Stimulated activated CD4-positive, alpha-beta T cell treated with anti-CD3 and anti-CD28 coated beads, Interleukin-15, amount 100 ng/mL, for 48 hours (primary cell): ENCODE data around the gene BPIFB1.

Experiments
- DNase-seq, 2 donors: peaks; one replicate each; pipeline ENCODE4 v3.0.0-alpha.2; 2020; ENCODE audit warnings: low read depth in 2 of 2

Gene BPIFB1, protein sequence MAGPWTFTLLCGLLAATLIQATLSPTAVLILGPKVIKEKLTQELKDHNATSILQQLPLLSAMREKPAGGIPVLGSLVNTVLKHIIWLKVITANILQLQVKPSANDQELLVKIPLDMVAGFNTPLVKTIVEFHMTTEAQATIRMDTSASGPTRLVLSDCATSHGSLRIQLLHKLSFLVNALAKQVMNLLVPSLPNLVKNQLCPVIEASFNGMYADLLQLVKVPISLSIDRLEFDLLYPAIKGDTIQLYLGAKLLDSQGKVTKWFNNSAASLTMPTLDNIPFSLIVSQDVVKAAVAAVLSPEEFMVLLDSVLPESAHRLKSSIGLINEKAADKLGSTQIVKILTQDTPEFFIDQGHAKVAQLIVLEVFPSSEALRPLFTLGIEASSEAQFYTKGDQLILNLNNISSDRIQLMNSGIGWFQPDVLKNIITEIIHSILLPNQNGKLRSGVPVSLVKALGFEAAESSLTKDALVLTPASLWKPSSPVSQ

DNA sequence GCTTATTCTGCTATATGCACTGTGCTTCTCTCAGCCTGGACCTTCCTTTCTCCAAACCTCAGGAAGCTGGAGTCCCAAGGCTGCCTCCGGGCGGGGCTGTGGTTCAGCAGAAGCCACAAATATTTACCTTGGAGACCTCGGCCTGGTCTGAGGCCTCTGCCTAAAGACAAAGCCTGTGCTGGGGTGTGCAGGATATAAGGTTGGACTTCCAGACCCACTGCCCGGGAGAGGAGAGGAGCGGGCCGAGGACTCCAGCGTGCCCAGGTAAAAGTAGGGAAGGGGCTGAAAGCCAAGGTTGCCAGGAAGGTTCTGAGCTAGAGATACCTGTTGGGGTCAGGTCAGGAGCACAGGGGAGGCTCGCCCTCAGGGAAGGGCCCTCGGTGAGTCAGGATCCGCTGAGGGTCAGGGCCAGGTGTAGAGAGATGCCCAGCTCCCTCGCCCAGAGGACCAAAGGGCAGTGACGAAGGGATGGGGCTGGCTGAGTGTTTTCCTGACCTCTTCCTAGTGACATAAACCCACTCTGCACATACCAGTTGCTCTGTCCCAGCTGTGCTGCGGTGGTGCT lies at the start of gene BPIFB1:
Gene BPIFB1 (plus strand): TSS at position 224 of the 565 bp plus-strand sequence. CDS start 2,860 bp downstream, outside the sequence.
- DNase-seq: no peak

DNA sequence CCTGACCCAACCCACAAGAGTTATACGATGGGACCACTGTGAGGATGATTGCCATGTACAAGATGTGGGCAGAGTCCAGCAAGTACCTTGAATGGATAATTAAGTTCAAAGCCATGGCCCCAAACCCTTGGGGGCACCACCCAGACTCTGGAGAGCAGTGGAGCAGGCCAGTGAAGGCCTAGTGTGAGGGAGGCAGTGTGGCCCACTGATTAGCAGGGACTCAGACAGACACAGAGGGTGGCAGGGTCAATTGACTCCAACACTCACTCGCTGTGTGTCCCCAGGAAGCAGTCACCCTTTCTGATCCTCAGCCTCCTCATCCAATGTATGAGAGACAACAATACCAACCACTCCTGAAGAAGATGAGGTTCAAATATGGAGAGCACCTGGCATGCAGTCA lies 49.0 kb upstream of the BPIFB1 start:
- no peak for DNase-seq

DNA sequence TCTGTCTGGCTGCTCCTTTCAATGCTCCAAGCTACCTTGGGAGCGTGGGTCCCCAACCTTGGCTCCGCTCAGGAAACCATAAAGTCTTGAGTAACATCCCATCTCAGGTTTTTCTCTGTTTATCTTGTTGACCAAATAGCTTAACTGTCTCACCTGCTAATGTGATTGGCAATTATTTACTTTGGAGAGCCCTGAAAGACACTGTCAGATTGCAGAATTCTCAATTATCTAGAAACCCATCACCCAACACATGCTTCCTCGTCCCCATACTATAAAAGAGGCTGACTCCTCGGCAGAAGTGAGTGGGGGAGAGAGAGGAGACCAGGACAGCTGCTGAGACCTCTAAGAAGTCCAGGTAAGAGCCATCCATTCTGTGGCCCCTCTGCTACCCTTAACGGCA lies 47.3 kb upstream of the BPIFB1 start, which contains the start of gene BPIFA1:
Gene BPIFA1 (plus strand): TSS at position 301 of the 400 bp plus-strand sequence. CDS start 1,716 bp downstream, outside the sequence.
- DNase-seq: no peak

DNA sequence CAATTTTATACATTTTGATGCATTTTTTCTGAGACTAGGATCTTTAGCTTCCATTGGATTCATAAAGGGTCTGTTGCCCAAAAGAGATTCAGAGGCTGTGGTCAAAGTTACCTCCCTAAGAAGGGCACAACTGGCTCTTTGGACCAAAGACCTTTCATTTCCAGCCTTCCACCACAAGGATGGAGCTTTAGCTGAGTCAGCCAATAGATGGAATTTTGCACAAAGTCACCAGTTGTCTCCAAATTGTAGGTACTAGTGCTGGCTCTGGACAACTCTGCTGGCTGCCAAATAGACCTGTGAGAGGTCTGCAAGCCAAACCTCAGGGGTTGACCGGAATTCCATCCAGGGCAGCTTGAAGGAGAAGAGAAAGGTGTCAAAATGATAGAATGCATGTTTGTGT lies 46.7 kb upstream of the BPIFB1 start:
- DNase-seq: no peak

DNA sequence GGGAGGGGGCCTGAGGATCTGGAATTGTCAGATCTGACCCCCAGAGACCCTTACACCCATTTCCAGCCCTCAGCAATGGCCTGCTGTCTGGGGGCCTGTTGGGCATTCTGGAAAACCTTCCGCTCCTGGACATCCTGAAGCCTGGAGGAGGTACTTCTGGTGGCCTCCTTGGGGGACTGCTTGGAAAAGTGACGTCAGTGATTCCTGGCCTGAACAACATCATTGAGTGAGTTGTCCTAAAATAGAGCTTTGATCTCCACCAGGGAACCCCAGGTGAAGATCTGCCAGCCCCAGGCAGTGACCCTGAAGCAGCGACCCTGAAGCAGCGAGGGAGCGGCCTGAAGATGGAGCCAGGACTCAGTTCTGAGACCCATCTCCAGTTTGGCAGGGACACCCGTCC lies 45.0 kb upstream of the BPIFB1 start:
- DNase-seq: no peak

DNA sequence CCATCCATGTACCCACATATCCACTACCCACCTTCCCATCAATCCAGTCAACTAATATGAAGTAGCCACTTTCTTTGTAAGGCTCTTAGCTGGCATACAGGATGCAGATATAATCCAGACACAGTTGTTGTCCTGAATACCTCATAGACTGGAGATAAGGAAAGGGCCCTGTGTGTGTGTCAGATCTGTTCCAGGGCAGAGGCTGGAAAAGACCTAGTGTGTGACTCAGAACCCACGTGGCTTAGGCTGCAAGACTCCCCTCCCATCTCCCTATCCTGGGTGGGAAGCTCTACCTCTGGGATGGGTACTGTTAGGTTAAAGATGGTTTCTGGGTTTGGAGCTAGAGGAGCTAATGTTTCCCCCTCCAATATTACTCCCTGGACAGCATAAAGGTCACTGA lies 43.6 kb upstream of the BPIFB1 start:
- no peak for DNase-seq

DNA sequence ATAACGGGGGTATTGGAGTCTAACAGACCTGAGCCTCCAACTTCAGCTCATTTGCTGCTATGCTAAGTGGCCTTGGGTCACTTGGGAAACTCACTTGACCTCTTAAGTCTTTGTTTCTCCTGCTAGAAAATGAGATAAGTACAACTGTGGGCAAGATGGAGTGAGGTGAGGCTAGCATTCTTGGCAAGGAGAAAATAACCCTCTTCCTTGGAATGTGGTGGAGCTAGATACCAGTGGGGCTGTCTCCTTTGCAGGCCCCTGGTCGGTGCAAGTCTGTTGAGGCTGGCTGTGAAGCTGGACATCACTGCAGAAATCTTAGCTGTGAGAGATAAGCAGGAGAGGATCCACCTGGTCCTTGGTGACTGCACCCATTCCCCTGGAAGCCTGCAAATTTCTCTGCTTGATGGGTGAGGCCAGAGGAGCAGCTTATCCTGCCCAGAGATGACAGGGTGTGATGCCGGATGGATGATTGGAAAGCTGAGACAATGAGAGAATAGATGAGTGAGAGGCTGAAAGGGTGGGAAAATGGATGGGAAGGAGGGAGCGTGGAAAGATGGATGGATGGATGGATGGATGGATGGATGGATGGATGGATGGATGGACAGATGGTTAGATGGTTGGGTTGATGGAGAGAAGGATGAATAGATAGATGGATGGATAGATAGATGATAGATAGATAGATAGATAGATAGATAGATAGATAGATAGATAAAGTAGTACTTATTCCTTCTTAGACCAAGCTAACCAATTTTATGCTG lies 42.9 kb upstream of the BPIFB1 start:
- DNase-seq: no peak

DNA sequence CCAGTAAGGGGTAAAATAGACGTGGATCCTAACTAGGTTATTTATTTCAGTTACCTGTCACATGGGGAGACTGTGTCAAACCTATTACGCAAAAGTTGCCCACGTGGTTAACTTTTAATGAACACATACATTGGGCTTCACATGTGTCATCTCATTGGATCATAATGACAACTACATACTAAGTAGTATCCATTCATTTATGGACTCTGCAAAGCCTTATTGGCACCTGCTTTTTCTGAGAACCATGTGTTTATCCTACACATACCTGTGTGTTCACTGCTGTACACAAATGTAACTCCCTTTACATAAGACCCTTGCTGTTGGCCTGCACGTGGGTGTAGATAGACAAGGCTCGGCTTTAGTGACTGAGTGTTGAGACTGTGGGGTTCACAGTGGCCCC lies 42.1 kb upstream of the BPIFB1 start:
- DNase-seq: no peak

DNA sequence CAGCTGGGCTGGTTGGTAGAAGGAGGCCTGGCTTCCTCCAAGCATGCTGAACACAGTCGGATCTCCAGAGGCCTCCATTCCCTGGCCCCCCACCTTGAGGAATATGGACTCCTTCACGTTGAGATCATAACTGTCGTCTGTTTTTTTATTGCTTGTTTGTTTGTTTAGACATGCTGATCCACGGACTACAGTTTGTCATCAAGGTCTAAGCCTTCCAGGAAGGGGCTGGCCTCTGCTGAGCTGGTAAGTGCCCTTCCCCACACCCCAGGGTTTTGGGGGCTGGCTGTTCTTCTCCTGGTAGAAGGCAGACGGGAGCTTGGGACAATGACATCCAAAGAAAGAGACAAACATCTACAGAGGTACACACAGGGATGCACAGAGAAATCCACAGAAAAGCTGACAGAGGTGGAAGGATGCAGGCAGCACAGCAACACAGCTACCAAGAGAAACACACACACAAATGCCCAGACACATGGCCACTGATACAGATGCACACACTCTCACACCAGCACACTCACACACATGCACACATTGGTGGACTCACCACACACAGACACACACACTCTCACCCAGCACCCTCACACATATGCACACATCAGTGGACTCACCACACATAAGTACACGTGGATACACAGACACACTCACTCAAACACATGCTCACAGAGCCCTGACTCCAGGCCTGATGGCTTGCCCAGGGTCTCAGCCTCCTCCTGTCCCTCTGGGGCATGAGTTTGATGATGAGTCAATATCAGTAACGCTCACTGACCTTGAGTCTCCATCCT lies 40.5 kb upstream of the BPIFB1 start:
- no peak for DNase-seq

DNA sequence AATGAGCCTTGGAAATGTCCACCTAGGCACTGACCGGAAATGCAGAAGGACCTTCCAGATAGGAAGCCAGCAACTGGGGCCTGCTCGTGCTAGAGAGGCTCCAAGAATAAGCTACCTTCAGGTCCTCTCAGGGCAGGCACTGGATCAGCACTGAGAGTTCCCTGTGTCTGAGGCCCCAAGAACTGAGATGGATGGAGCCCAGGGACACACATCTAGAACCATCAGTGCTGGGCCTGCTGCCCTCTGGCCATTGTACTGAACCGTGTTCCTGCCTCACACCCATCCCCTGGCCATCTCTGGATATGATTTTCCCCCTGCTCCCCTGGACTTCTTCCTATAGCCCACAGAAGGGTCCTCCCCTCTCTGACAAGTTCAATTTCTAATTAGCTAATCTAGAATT lies 36.9 kb upstream of the BPIFB1 start:
- DNase-seq: no peak

DNA sequence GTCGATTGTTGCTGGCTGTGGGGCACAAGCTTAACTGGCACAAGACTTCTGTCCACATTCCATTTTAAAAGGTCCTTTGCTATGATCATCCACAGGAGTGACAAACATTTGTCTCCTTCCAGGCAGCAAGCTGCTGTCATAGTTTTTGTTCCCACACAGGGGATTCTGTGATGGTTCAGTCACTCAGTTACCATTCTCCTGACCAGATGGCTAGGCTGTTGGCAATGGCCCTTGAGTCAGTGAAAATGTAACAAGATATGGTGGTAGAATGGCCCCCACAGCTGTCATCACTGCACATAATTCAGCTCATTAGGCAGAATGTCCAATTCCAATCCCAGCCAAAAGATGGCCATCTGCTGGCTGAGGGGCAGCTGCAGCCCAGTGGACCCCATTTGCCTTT lies 33.6 kb upstream of the BPIFB1 start:
- DNase-seq: no peak

DNA sequence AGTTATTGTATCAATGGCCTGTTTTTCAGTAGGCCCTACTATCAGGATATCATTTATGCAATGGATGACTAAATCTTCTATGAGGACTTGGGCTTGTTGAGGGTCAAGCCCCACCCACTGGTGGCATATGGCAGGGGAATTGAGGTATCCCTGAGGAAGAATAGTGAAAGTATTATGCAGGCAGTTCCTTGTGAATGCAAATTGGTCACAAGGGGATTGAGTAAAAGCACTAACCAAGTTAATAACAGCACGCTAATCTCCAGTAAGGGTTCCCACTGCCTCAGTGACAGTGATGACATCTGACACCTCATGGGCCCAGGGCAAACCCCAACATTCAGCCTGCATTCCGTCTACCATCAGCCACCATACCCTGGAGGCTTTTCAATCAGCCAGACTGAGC lies 32.3 kb upstream of the BPIFB1 start:
- no peak for DNase-seq

DNA sequence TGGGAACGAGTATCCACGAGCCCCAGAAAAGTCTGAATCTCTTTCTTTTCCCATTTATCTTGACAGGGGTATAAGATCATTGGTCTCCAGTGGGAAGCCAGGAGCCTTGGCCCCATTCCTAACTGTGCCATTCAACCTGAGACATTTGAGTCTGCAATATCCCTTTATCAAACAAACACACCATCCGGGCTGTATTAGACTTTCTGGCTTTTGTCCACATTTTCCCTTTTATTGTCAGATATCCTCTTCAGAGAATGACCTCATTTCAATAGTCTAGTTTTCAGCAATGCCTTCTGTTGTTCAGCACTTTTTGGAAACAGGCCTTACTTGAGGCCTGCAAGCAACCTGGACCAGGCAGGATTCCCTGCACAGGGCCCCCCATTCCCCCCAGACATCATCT lies 31.5 kb upstream of the BPIFB1 start:
- no peak for DNase-seq

DNA sequence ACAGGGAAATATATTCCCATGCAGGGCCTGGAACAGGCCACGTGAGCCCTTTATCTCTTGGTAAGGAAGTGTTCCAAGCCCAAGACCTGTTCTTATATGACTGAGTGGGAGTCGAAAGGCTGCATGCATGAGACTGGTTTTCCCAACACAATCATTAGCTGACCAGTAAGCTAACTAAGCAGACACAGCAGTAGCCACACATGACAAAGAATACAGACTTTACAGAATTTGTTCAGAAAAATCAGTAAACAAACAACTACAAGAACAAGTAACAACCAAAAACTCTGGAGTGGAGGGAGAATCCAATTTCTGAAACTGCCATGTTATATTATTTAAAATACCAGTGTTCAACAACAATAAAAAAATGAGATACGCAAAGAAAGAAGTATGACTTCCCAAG lies 30.6 kb upstream of the BPIFB1 start:
- DNase-seq: no peak

DNA sequence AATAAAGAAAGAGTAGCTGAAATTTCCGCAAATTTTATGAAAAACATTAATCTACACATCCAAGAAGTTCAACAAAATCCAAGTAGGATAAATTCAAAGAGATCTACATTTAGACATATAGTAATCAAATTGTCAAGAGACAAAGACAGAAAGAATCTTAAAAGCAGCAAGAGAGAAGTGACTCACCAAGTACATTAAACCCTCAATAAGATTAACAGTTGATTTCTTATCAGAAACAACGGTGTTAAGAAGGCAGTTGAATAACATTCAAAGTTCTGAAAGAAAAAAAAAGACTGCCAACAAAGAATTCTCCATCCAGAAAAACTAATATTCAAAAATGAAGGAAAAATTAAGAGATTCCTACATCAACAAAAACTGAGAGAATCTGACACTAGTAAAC lies 28.0 kb upstream of the BPIFB1 start:
- no peak for DNase-seq

DNA sequence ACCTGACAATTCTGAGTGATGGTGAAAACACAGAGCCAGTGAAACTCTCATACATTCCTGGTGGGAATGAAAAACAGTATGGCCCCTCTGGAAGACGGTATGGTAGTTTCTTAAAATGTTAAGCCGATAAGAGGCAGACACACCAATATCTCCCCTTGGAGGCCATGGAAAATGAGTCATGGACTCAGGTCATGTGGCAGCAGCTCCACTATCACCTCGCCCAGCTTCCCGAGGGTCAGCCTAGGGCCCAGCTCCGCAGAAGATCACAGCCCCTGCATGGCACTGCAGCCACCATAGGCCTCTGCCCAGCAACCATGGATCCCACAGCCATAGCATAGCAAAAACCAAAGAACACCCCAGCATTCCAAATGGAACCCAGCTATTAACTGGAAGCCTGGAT lies 25.8 kb upstream of the BPIFB1 start:
- DNase-seq: no peak

DNA sequence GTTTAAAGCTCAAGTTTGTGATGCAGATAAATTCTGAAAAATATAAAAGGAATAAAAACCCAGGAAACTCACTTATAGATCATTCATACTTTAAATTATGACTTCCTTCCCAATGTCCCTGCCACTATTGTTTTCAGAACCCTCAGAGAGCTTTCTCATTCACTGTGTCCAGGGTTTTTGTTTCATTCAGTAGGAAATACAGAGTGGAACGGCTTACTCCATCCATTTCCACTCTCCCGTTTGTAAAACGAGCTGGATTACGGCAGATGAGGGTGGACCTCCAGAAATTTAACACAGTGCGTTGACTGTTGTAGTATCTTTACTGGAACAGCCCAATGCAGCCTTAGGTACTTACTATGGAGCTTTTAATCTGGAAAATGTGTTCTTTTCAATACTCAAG lies 23.6 kb upstream of the BPIFB1 start:
- no peak for DNase-seq

DNA sequence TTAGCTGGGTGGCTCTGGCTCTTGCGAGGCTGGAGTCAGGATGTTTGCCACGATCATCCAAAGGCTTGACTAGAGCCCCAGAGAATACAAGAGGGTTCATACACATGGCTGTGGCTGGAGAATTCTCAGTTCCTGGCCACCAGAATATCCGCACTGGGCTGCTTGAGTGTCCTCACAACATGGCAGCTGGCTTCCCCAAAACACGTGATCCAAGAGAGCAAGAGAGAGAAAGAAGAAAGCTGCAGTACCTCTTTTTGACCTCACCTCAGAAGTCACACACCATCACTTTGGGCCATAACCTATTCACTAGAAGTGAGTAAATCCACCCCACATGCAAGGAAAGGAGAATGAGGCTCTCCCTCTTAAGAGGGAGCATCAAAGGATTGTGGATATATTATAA lies 21.5 kb upstream of the BPIFB1 start:
- no peak for DNase-seq

DNA sequence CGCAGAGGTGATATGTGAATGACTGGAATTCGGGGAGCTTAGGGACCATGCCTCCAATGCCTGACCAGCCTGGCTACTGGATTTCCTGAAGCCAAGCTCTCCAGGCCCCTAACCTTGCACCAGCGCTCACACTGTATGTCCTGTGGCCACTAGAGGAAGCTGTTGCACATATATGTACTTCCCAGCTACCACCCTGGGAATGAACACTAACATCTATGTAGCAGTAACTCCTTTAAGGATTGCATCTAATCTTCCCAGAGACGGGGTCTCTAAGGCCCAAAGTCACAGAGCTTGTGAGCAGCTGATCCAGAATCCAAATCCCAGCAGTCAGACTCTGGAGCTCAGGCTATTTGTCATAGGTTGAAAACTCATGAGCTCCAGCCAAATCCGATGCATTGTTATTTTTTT lies 20.4 kb upstream of the BPIFB1 start:
- DNase-seq: peak in 1 of 2 donors; percentile 15

DNA sequence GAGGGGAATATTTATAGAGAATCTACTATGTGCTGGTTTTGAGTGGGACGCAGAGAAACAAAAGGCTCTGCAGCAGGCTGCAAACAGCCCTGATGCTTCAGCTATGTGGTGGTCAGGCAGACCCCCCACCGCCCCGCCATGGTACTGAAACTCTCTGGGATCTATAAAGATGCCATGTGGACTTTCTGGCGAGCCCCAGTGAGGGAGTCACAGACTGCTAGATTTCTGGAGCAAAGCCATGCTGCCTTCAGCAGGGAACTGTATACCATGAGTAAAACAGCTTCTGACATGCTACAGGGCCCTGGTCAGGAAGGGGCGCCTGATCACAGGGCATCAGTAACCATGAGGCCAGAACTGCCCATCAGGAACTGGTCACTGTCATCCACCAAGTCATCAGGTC lies 19.2 kb upstream of the BPIFB1 start:
- DNase-seq: no peak

DNA sequence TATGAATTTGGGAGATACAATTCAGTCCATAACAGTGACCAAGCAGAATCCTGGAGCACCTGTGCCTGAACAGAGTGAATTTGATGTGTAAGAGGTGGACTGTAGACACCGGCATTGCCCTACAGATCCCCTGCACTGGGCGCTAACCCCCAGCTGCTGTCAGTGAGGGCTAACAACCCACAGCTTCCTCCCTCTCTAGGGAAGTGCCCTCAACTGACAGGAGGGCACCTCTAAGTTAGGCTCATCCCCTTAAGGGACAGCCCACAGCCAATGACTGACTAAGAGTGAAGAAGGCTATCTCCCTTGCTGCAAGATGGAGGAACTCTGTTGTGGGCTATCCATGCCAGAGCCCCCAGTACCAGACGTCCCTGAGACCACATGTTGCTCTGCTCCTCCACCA lies 15.3 kb upstream of the BPIFB1 start:
- no peak for DNase-seq
